HCT116 (cell line): ENCODE measurements around the gene EIF2S3. TPM values are rescaled to one million over a fixed set of nuclear protein-coding genes. Genes with fewer than 3 reads are reported as not detected.

Experiments used
- ATAC-seq: fragments of 200-7000 bp; cut with Tn5 transposase; 2 replicates; pipeline ENCODE4 v1.9.1; 2020; ENCODE audit warnings: mild to moderate bottlenecking, moderate library complexity
- BruUV-seq: library from RNA; stranded (reverse); fragments of 400-500 nt; replicated peaks from 2 replicates; lab custom pipeline; 2021; lab: Mats Ljungman, UMichigan
- CTCF ChIA-PET: fragments of 300-600 bp; sonication (Branson Sonifier 250); formaldehyde crosslinking; loops from one replicate; lab custom pipeline; 2021; ENCODE audit warnings: antibody characterized with exemption; lab: Charles Lee
- POLR2A ChIA-PET: fragments of 300-600, 350-600 bp; sonication (Branson Sonifier 250); formaldehyde crosslinking; loops from one replicate; lab custom pipeline; 2021; ENCODE audit warnings: antibody characterized with exemption; lab: Charles Lee
- RAD21 ChIA-PET, 2 experiments: fragments of 300-600 bp; sonication (Branson Sonifier 250); formaldehyde crosslinking; loops; one replicate each; lab custom pipeline; 2023; ENCODE audit warnings: low total read pairs in 2 of 2; ENCODE audit not compliant: uncharacterized antibody in 2 of 2, unreplicated experiment in 2 of 2, low non-redundant PET in 1 of 2; lab: Charles Lee
- DNase-seq: peaks from one replicate; pipeline ENCODE4 v3.0.0-alpha.2; 2010; ENCODE audit warnings: low read depth, low spot score
- H2AFZ ChIP-seq: fragments of 200-600 bp; shearing (Covaris generic), sonication (generic); 2 replicates; pipeline ENCODE4 v1.6.1; 2017; ENCODE audit warnings: low read depth, mixed run types, mixed read lengths, antibody characterized with exemption, low read length; ENCODE audit not compliant: poor library complexity, severe bottlenecking
- H3K27ac ChIP-seq: 2 replicates; pipeline ENCODE4 v1.5.1; 2012; ENCODE audit warnings: low read depth, low read length
- H3K27me3 ChIP-seq: fragments of 200-600 bp; sonication (generic); 2 replicates; pipeline ENCODE4 v1.6.1; 2016; ENCODE audit warnings: mixed run types, low read length, mixed read lengths; ENCODE audit not compliant: insufficient read depth
- H3K36me3 ChIP-seq, 2 experiments: fragments of 200-500 bp in 1 of 2; fragments of 200-600 bp in 1 of 2; sonication (Bioruptor generic) in 1 of 2; sonication (generic) in 1 of 2; 2 replicates each; pipeline versions ENCODE4 v1.5.1 to v1.6.1; 2014 to 2016; ENCODE audit warnings: low read length in 2 of 2, inconsistent platforms in 1 of 2, mixed read lengths in 1 of 2, mixed run types in 1 of 2; ENCODE audit not compliant: insufficient read depth in 2 of 2, control insufficient read depth in 1 of 2
- H3K4me1 ChIP-seq, 2 experiments: fragments of 200-600 bp in 1 of 2; sonication (generic) in 1 of 2; 2 replicates each; pipeline versions ENCODE4 v1.5.1 to v1.6.1; 2012 to 2017; ENCODE audit warnings: low read length in 2 of 2, inconsistent platforms in 1 of 2, mild to moderate bottlenecking in 1 of 2, mixed read lengths in 1 of 2, mixed run types in 1 of 2, moderate library complexity in 1 of 2; ENCODE audit not compliant: insufficient read depth in 2 of 2, control insufficient read depth in 1 of 2
- H3K4me2 ChIP-seq: fragments of 200-600 bp; sonication (generic); 2 replicates; pipeline ENCODE4 v1.6.1; 2017; ENCODE audit warnings: mixed run types, low read length, mixed read lengths
- H3K4me3 ChIP-seq, 2 experiments: fragments of 200-600 bp in 1 of 2; sonication (generic) in 1 of 2; replicated peaks in 1 of 2; 2 replicates each; pipeline ENCODE4 v1.5.1; 2011 to 2016; ENCODE audit warnings: low read length in 2 of 2, control low read depth in 1 of 2, low read depth in 1 of 2, mild to moderate bottlenecking in 1 of 2, mixed read lengths in 1 of 2, mixed run types in 1 of 2
- H3K79me2 ChIP-seq: fragments of 200-600 bp; sonication (generic); 2 replicates; pipeline ENCODE4 v1.6.1; 2017; ENCODE audit warnings: mild to moderate bottlenecking, mixed run types, low read length, moderate library complexity, mixed read lengths; ENCODE audit not compliant: insufficient read depth
- H3K9ac ChIP-seq: fragments of 200-600 bp; sonication (generic); 2 replicates; pipeline ENCODE4 v1.6.1; 2016; ENCODE audit warnings: low read length, mixed read lengths
- H3K9me2 ChIP-seq: fragments of 200-600 bp; sonication (generic), shearing (Covaris generic); 2 replicates; pipeline ENCODE4 v1.6.1; 2017; ENCODE audit warnings: mixed run types, mild to moderate bottlenecking, moderate library complexity; ENCODE audit not compliant: insufficient read depth
- H3K9me3 ChIP-seq, 2 experiments: fragments of 200-500 bp in 1 of 2; fragments of 200-600 bp in 1 of 2; sonication (Bioruptor generic) in 1 of 2; sonication (generic) in 1 of 2; 2 replicates each; pipeline ENCODE4 v1.6.1; 2014 to 2017; ENCODE audit warnings: low read length in 2 of 2, mixed read lengths in 2 of 2, inconsistent platforms in 1 of 2, low read depth in 1 of 2, mild to moderate bottlenecking in 1 of 2, mixed run types in 1 of 2, moderate library complexity in 1 of 2; ENCODE audit not compliant: control insufficient read depth in 1 of 2, insufficient read depth in 1 of 2
- H4K20me1 ChIP-seq: fragments of 200-600 bp; sonication (generic), shearing (Covaris generic); 2 replicates; pipeline ENCODE4 v1.6.1; 2017; ENCODE audit warnings: mixed run types, mild to moderate bottlenecking, moderate library complexity; ENCODE audit not compliant: insufficient read depth
- ELF1 ChIP-seq: IDR thresholded peaks from 2 replicates; pipeline ENCODE4 v1.6.1; 2012; ENCODE audit warnings: low read depth, borderline replicate concordance
- EZH2 ChIP-seq: fragments of 200-600 bp; sonication (generic); IDR thresholded peaks from 2 replicates; pipeline ENCODE4 v1.6.1; 2017; ENCODE audit warnings: antibody characterized with exemption, mixed run types
- EZH2phosphoT487 ChIP-seq: fragments of 200-600 bp; IDR thresholded peaks from 2 replicates; pipeline ENCODE4 v1.6.1; 2018; ENCODE audit warnings: antibody characterized with exemption, borderline replicate concordance
- POLR2AphosphoS5 ChIP-seq: IDR thresholded peaks from 2 replicates; pipeline ENCODE4 v1.6.1; 2011; ENCODE audit warnings: mild to moderate bottlenecking, low read depth, low read length, moderate library complexity
- SRF ChIP-seq: IDR thresholded peaks from 2 replicates; pipeline ENCODE4 v1.6.1; 2012; ENCODE audit warnings: low read depth
- YY1 ChIP-seq: IDR thresholded peaks from 2 replicates; pipeline ENCODE4 v1.6.1; 2011; ENCODE audit warnings: low read length, low read depth, moderate library complexity, mild to moderate bottlenecking; ENCODE audit not compliant: insufficient replicate concordance; ENCODE audit errors: extremely low read depth
- ZFX ChIP-seq: fragments of 450-650 bp; IDR thresholded peaks from 2 replicates; pipeline ENCODE4 v1.6.1; 2017
- ZNF274 ChIP-seq: fragments of 200-500 bp; sonication (Bioruptor generic); IDR thresholded peaks from 2 replicates; pipeline ENCODE4 v1.6.1; 2014; ENCODE audit warnings: mild to moderate bottlenecking, low read depth, low read length, inconsistent platforms
- intact Hi-C: fragments of 100-400 bp; cut with micrococcal nuclease; formaldehyde crosslinking; loops from 2 replicates; pipeline ENCODE4 v1.10.0; 2022
- total RNA-seq: library from RNA; stranded (reverse); gene quantifications from one replicate; pipeline ENCODE4 v1.2.1, GENCODE V29; 2021; ENCODE audit not compliant: unreplicated experiment
- TF ChIP-seq, protein P1 (sequence below): IDR thresholded peaks from 2 replicates; pipeline ENCODE4 v1.6.1; 2012; ENCODE audit warnings: low read depth
- TF ChIP-seq, protein P2 (sequence below), 3 experiments: fragments of 200-600 bp in 1 of 3; sonication (generic) in 1 of 3; IDR thresholded peaks in 2 of 3; conservative IDR thresholded peaks in 1 of 3; 2 replicates each; pipeline ENCODE4 v1.5.1; 2012 to 2017; ENCODE audit warnings: low read depth in 2 of 3, low read length in 2 of 3, antibody characterized with exemption in 1 of 3, borderline replicate concordance in 1 of 3, control low read depth in 1 of 3, mild to moderate bottlenecking in 1 of 3, mixed read lengths in 1 of 3, mixed run types in 1 of 3, moderate library complexity in 1 of 3; ENCODE audit not compliant: insufficient read depth in 1 of 3
- TF ChIP-seq, protein P3 (sequence below): IDR thresholded peaks from 2 replicates; pipeline ENCODE4 v1.6.1; 2011; ENCODE audit warnings: mild to moderate bottlenecking, low read length, moderate library complexity; ENCODE audit not compliant: insufficient replicate concordance; ENCODE audit errors: extremely low read depth

EIF2S3 gene
- total RNA-seq, 1 experiment from 2014 or later = 273 TPM

DNA sequence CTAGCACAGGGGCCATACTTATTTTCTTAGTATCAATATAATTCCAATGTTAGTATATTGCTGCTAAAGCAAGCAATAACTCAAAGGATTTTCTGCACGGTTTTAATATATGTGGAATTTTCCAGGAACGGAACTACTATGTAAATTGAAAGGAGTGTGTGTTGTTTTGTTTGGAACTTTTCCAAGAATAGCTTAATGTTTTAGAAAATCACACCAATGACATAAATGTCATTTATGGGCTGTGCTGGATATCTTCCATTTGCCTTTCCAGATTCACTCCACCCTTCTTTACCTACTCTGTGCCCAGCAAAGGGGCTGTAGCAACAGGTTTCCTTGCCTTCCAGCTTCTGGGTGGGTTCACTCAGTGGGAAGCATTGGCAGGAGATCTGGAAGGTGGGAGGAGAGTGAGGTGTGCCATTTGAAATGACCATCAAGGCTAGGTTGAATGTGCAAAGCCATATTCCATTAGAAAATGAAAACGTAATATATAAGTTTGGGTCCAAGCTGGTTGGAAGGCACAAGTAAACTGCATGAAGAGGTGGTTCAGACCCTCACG is 69.6 kb downstream of the EIF2S3 start (continued):
- TF ChIP-seq YY1 = no peak
- no peak for TF ChIP-seq EZH2
- no peak for TF ChIP-seq ELF1
- TF ChIP-seq, all 23 proteins: peak for 0

DNA sequence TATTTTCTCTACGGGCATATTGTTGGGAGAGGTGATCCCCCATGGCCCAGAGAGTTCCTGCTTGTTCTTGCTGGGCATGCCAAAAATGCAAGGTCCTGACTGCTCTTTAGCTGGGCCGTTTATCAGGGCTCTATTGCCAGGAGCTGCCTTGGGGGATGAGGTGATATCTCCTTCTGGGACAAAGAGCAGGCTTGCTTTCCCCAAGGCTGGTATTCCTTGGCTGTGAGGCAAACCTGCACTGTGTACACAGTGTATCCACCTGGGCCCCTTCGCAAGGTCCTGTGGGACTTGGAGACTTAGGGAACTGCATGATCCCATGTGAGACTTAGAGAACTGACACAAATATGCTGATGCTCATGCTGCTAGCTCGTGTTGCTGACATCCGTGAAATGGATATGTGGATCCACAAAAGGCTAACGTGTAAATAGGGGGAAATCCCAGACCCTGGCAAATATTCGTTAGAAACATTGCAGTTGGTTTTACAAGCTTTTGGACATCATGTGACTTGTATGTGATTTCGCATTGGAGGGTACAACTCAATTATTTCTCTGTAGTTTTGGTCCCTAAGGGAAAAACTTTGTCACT is 70.4 kb downstream of the EIF2S3 start:
- Histone ChIP-seq H4K20me1 (no peaks in the 10 kb centered on the region), H3K27ac (no peak overlapping the region), H3K4me3 (no peak overlapping the region), H3K36me3 (no peaks in the 10 kb centered on the region), H3K79me2 (no peaks in the 10 kb centered on the region), H3K9me3 (no peaks in the 10 kb centered on the region), H3K9me2 (no peaks in the 10 kb centered on the region), H3K4me1 (no peaks in the 10 kb centered on the region; a peak in 1 of 4 replicates), H3K4me2 (no peak overlapping the region), H2AFZ (no peak overlapping the region), H3K9ac (no peak overlapping the region), H3K27me3 (no peaks in the 10 kb centered on the region)
- no TSS peak for BruUV-seq
- ChIA-PET POLR2A (no interaction called here), CTCF (no interaction called here), RAD21 (no interaction called here)
- ATAC-seq (no peak), DNase-seq (no peak)
- TF ChIP-seq EZH2phosphoT487 = no peak
- TF ChIP-seq, protein P1, sequence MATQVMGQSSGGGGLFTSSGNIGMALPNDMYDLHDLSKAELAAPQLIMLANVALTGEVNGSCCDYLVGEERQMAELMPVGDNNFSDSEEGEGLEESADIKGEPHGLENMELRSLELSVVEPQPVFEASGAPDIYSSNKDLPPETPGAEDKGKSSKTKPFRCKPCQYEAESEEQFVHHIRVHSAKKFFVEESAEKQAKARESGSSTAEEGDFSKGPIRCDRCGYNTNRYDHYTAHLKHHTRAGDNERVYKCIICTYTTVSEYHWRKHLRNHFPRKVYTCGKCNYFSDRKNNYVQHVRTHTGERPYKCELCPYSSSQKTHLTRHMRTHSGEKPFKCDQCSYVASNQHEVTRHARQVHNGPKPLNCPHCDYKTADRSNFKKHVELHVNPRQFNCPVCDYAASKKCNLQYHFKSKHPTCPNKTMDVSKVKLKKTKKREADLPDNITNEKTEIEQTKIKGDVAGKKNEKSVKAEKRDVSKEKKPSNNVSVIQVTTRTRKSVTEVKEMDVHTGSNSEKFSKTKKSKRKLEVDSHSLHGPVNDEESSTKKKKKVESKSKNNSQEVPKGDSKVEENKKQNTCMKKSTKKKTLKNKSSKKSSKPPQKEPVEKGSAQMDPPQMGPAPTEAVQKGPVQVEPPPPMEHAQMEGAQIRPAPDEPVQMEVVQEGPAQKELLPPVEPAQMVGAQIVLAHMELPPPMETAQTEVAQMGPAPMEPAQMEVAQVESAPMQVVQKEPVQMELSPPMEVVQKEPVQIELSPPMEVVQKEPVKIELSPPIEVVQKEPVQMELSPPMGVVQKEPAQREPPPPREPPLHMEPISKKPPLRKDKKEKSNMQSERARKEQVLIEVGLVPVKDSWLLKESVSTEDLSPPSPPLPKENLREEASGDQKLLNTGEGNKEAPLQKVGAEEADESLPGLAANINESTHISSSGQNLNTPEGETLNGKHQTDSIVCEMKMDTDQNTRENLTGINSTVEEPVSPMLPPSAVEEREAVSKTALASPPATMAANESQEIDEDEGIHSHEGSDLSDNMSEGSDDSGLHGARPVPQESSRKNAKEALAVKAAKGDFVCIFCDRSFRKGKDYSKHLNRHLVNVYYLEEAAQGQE = no peak
- TF ChIP-seq, protein P2, sequence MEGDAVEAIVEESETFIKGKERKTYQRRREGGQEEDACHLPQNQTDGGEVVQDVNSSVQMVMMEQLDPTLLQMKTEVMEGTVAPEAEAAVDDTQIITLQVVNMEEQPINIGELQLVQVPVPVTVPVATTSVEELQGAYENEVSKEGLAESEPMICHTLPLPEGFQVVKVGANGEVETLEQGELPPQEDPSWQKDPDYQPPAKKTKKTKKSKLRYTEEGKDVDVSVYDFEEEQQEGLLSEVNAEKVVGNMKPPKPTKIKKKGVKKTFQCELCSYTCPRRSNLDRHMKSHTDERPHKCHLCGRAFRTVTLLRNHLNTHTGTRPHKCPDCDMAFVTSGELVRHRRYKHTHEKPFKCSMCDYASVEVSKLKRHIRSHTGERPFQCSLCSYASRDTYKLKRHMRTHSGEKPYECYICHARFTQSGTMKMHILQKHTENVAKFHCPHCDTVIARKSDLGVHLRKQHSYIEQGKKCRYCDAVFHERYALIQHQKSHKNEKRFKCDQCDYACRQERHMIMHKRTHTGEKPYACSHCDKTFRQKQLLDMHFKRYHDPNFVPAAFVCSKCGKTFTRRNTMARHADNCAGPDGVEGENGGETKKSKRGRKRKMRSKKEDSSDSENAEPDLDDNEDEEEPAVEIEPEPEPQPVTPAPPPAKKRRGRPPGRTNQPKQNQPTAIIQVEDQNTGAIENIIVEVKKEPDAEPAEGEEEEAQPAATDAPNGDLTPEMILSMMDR (IDR thresholded peaks at IDR 0.05 in 2 of 3, conservative IDR thresholded peaks at IDR 0.05 in 1 of 3; ENCODE audit: borderline replicate concordance in 1 of 3, insufficient read depth in 1 of 3, low read depth in 2 of 3, low read length in 2 of 3) = no peak
- TF ChIP-seq POLR2AphosphoS5 = no peak
- TF ChIP-seq SRF = no peak
- TF ChIP-seq ZNF274 = no peak
- TF ChIP-seq ZFX = no peak
- TF ChIP-seq, protein P3, sequence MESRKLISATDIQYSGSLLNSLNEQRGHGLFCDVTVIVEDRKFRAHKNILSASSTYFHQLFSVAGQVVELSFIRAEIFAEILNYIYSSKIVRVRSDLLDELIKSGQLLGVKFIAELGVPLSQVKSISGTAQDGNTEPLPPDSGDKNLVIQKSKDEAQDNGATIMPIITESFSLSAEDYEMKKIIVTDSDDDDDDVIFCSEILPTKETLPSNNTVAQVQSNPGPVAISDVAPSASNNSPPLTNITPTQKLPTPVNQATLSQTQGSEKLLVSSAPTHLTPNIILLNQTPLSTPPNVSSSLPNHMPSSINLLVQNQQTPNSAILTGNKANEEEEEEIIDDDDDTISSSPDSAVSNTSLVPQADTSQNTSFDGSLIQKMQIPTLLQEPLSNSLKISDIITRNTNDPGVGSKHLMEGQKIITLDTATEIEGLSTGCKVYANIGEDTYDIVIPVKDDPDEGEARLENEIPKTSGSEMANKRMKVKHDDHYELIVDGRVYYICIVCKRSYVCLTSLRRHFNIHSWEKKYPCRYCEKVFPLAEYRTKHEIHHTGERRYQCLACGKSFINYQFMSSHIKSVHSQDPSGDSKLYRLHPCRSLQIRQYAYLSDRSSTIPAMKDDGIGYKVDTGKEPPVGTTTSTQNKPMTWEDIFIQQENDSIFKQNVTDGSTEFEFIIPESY = no peak
- intact Hi-C loops = no loop called here
